GM18870 (cell line): ENCODE data around the gene BTF3.
A peak's percentile ranks its signal among the peaks of the same experiment; 100 is the strongest.
"Not testable (repeated sequence)": the region's sequence is repeated elsewhere in the genome, so short reads cannot be mapped to it uniquely, and the experiment has no call there.

Source experiments
- ATAC-seq: cut with Tn5 transposase; IDR thresholded peaks from one replicate; pipeline ENCODE4 v1.9.1; 2021; ENCODE audit warnings: moderate library complexity; ENCODE audit not compliant: unreplicated experiment

The BTF3 gene

DNA sequence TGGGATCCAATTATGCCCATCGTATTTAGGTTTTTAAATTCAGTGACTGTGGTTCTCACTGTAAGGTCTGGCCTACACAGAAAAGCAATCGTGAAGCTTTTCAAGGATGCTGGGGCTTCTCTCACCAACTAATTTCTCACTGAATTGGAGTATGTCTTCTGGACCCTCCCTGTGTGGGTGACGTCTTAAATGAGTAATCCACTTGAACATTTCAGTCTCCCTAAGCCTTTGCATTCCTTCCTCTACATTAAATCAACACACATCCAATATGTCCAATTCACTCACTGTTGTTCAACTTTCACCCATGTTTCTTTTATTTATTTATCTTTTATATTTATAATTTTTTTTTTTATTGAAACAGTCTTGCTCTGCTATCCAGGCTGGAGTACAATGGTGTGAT is 12.5 kb upstream of the BTF3 start:
- no peak for ATAC-seq

DNA sequence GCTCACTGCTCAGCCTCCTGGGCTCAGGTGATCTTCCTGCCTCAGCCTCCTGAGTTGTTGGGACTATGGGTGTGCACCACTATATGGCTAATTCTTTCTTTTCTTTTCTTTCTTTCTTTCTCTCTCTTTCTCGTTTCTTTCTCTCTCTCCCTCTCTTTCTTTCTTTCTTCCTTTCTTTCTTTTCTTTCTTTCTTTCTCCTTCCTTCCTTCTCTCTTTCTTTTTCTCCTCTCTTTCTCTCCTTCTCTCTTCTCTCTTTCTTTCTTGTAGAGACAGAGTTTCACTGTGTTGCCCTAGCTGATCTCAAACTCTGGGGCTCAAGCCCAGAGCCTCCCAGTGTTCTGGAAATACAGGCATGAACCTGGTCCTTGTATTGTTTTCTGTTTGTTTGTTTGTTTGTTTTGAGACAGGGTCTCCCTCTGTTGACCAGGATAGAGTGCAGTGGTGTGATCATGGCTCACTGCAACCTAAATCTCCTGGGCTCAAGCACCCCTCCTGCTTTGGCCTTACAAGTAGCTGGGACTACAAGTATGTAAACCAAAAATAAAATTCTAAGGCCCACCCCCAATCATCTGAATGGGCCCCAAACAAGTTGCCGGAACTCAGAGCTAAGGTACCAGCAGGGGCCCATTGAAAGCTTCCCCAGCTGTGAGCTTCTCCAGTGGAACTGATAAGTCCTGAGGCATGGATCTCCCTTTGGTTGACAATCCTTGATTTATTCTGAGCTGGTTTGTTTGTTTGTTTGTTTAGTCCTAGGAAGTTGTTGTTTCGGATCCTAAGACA is 11.9 kb upstream of the BTF3 start:
- ATAC-seq = no peak

- ATAC-seq = not testable (repeated sequence)
Observed at GRCh38 chr5:73487257-73487656, 11.0 kb upstream of the BTF3 start.

DNA sequence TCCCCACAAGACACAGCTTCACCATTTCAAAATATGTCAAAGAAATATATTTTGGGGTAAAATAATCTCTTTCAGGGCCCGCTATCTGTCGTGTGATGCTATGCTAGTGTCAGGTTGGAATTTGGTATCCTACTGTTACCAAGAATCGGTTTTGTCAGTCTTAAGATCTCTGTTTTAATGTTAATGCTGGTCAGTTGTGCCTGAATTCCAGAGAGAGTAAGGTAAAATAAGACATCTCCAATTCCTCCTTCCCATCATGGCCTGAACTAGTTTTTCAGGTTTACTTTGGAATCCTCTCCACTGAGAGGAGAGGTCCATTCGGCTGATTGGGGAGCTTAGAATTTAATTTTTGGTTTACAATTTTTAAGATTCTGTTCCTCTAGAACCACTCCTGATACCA is 10.4 kb upstream of the BTF3 start:
- no peak for ATAC-seq

DNA sequence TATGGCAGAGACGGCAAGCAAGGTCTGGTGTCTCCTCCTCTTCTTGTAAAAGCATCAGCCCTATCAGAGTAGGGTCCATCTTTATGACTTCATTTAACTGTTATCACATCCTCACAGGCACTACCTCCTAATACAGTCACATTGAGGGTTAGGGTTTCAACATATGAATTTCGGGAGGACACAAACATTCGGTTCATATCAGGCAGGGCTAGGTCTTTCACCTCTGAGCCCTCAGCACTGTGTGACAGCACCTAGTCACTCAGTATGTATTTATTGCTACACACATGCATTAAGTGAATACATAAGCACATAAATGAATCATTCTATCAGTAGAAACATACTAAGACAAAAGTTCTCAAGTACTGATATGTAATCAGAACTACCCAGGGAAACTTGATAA is 9.4 kb upstream of the BTF3 start:
- no peak for ATAC-seq

GRCh38 chr5:73490088-73490487 is 8.2 kb upstream of the BTF3 start:
- ATAC-seq = no peak

DNA sequence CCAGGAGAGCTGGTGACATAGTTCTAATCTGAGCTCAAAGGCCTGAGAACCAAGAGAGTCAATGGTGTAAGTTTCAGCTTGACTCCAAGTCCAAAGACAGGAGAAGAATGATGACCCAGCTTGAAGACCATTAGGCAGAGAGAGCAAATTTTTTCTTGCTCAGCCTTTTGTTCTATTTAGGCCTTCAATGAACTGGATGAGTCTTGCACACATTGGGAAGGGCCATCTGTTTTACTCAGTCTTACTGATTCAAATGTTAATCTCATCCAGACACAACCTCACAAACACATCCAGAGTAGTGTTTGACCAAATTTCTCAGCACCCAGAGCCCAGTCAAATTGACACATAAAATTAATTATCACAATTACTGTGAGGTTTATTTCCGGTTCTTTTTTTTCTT is 7.1 kb upstream of the BTF3 start:
- ATAC-seq = no peak

DNA sequence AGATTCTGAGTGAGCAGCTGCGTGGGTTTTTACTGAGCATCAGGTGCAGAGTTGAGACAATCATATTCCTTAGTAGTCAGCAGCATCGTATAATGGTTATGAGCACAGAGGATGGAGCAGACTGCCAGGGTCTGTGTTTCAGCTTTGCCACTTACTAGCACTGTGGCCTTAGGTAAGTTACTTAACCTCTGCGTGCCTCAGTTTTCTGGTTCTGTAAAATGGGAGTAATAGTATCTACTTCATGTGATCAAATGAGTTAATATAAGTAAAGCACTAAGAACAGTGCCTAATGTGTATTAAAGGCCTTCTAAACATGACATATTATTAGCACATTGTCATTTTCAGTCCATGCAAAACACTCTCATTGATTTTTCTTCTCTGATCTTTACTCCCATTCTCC is 4.8 kb upstream of the BTF3 start:
- ATAC-seq = no peak

GRCh38 chr5:73494721-73495120 is 3.5 kb upstream of the BTF3 start:
- no peak for ATAC-seq

- no peak for ATAC-seq
Observed at GRCh38 chr5:73495772-73496335, 2.4 kb upstream of the BTF3 start.

GRCh38 chr5:73496984-73497457 is 1.2 kb upstream of the BTF3 start:
- ATAC-seq = no peak

DNA sequence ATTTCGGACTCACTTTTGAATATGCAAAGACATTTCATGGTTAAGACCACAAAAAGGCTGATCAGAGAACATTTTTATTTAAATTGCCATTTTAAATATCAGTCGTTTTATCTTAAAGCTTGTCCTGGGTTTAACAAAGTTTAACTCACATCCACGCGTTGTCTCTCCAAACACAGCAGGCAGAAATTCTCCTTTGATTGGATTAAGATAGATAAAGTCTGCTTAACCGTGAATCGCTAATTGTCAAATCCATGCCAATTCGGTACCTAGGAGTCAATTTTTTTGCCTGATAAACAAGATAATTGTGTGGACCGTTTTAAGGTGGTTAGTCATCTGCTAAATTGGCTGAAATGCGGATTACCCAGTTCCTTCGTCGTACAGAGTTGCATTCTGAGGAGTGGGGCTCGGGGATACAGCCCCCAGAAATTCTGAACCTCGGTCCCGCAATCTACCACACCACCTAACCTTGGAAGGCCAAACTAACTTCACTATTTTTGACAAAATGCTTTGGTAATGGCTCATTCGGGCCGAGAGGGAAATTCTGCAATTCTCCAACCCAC is 665 bp upstream of the BTF3 start:
- no peak for ATAC-seq

GRCh38 chr5:73499187-73499586 is 945 bp downstream of the BTF3 start:
- no peak for ATAC-seq

DNA sequence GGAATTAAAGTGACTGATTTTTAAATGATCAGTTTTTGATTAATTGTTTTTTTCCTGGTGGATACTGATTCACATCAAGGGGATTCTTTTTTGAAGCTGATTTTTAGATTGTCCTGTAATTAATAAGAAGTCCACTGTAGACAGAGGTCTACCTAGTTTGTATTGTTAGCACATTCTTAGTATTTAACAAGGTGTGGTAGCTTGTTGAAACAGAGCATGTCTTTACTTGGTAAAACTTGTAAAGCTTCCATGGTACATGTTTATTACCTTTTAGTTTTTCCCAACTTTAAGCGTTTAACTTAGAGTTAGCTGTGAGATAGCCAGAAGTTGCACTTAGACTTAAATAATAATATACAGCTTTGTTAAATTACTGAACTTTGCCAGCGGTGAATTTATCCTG is 1.5 kb downstream of the BTF3 start:
- no peak for ATAC-seq

DNA sequence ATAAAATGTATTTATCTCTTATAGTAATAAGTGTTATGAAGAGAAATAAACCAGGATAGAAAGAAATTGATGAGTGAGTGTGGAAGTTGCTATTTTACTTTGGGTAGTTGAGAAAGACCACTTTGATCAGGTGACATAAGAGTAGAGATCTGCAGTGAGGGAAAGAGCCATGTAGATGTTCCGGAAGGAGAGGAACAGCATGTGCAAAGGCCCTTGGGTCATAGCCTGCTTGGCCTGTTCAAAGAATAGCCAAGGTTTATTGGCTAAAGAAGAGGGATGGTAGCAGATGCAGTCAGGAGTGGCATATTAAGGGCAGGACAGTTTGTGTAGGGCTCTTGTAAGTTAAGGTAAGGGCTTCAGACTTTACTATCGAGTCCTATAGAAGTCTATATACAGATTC is 3.2 kb downstream of the BTF3 start:
- ATAC-seq = no peak

DNA sequence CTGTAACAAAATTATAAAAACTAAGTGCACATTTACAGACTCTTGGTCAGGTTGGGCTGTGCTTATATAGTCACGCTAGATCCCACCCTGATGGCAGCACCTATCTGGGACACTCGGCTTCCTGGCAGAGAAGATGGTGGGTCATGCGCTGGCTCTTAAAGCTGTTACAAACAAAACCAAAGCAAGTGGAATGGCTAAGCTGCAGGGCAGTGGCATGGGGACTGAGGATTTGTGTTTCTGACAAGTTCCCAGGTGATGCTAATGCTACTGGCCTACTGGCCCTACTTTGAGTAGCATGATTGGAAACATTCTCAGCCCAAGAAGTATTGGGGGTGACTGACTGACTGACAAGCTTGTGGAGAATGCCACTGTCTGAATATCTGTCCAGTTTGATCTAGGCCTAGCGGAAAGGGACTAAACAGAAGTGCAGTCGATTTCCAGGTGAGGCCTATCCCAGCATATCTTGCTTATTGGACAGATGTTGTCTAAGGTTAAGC is 8.3 kb downstream of the BTF3 start:
- ATAC-seq = no peak

GRCh38 chr5:73507062-73507461 is 8.8 kb downstream of the BTF3 start:
- no peak for ATAC-seq

DNA sequence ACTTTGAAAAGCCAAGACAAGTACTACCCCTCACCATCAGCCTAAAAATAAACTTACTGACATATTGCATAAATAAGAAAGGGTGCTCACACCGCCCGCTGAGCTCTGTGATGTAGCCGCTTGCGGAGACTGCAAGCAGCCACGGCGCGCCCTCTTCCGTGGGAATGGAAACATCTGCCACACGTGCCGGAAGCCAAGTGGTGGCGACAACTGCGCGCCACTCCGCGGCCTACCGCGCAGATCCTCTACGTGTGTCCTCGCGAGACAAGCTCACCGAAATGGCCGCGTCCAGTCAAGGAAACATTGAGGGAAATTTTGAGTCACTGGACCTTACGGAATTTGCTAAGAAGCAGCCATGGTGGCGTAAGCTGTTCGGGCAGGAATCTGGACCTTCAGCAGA is 10.3 kb downstream of the BTF3 start:
- not testable (repeated sequence) for ATAC-seq

DNA sequence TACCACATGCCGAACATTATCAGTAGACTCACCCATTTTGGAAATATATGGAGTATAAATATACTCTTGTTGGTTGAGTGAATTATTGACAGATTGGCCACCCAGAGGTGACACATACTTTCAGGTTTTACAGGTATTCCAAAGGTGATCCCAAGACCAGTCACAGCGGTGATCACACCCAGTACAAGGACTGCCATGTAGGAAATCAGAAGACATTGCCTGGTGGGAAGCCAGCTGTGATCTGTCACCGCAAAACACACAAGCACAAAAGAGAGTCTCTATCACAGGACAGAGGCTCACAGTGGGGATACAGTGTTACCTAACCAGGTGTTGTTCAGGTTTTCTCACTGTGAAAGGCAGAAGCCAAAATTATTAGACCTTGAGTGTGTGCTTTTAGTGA is 15.8 kb downstream of the BTF3 start:
- ATAC-seq = no peak

- no peak for ATAC-seq
Observed at GRCh38 chr5:73514418-73514817, 16.2 kb downstream of the BTF3 start.

DNA sequence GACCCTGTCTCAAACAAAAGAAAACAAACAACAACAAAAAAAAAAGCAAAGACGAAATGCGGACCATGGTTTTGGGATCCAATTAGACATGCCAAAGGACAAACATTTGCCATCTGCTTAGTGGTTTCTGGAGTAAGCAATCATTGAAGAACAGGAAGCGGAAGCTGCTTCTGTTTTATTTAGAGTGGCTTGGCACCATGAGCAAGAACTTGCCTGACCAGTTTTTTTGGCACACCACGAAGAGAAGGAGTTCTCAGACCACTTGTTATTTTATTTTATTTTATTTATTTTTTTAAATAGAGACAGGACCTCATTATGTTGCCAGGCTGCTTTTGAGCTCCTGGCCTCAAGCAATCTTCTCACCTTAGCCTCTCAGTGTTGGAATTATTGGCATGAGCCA is 17.0 kb downstream of the BTF3 start:
- no peak for ATAC-seq

DNA sequence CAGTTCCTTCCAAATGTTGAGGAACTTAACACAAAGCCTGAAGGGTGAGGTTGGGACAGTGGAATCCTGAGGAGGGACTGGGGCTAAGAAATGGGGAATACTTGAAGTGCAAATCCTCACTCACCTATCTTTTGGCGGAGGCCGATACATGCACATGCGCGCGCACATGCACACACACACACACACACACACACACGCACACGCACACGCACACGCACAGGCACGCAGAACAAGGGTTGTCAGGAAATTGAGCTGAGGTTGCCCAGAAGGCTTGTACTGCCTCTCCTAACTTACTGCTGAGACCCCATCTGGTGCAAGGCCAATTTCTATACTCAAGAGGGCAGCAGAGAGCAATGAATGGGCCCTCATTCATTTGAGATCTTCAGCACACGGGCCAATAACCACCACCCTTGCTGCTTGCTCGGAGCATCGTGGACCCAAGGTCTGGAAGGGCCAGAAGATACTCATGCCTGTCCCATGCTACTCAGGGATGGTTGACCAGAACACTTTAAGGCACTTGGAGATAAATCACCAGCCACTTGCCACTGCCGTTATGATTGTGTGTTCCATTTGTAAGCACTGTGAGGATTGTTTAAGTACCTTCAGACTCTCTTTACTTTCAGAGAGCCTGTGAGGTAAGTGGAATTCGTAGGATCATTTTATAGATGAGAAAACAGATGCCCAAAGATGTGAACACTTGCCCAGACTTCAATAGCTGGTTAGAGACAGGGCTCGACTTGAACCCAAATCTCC is 21.5 kb downstream of the BTF3 start:
- peak; percentile 82 for ATAC-seq
